SU-DHL-6 (cell line): ENCODE data around the gene COL4A2.

Experiments
- EZH2phosphoT487 ChIP-seq: fragments of 200-600 bp; sonication (generic), shearing (Covaris generic); conservative IDR thresholded peaks from 2 replicates; pipeline ENCODE4 v1.6.1; 2018; ENCODE audit warnings: mild to moderate bottlenecking, antibody characterized with exemption, low read length, moderate library complexity, mixed read lengths
- TF ChIP-seq, protein P1 (sequence below): fragments of 200-600 bp; sonication (generic); IDR thresholded peaks from one replicate; pipeline ENCODE4 v1.5.1; 2017; ENCODE audit warnings: antibody characterized with exemption, mild to moderate bottlenecking, low read length, moderate library complexity; ENCODE audit not compliant: insufficient read depth, poor library complexity, severe bottlenecking

DNA sequence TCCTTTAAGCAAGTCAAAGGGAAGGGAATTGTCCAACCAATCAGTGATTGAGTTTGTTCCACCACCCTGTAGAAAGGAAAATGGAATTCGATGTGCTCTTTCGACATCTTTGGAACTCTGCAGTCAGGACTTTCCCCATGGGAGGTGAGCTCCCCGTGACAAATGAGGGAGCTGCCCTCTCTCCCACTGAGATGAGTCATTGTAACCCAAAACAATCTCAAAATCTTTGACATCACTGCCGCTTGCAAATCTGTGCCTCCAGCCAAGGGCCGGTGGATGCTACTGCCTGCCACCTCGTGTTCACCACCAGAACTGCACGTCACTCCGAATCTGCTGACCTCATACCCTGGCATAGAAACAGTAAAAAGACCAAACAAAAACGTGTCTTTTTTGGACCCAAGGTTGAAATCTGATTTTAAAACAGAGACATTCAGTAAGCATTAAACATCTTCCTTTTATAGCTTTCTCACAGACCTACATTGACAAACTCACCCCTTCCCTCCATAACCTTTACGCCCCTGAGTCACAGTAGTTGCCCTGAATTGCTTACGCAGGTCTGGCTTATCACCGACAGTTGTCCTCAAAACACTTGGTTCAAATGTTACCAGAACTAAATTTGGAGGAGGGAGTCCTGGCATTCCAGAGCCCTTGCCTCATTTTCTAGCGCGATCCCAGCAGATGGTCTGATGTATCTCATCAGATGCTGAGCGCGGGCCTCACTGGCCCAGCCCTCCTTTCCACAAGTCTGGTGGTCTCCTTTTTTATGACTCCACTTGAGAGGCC lies 105.2 kb downstream of the COL4A2 start:
- TF ChIP-seq, protein P1, sequence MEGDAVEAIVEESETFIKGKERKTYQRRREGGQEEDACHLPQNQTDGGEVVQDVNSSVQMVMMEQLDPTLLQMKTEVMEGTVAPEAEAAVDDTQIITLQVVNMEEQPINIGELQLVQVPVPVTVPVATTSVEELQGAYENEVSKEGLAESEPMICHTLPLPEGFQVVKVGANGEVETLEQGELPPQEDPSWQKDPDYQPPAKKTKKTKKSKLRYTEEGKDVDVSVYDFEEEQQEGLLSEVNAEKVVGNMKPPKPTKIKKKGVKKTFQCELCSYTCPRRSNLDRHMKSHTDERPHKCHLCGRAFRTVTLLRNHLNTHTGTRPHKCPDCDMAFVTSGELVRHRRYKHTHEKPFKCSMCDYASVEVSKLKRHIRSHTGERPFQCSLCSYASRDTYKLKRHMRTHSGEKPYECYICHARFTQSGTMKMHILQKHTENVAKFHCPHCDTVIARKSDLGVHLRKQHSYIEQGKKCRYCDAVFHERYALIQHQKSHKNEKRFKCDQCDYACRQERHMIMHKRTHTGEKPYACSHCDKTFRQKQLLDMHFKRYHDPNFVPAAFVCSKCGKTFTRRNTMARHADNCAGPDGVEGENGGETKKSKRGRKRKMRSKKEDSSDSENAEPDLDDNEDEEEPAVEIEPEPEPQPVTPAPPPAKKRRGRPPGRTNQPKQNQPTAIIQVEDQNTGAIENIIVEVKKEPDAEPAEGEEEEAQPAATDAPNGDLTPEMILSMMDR = peak; percentile 80
- no peak for TF ChIP-seq EZH2phosphoT487
